ENCODE results near the gene CARS1.

DNA sequence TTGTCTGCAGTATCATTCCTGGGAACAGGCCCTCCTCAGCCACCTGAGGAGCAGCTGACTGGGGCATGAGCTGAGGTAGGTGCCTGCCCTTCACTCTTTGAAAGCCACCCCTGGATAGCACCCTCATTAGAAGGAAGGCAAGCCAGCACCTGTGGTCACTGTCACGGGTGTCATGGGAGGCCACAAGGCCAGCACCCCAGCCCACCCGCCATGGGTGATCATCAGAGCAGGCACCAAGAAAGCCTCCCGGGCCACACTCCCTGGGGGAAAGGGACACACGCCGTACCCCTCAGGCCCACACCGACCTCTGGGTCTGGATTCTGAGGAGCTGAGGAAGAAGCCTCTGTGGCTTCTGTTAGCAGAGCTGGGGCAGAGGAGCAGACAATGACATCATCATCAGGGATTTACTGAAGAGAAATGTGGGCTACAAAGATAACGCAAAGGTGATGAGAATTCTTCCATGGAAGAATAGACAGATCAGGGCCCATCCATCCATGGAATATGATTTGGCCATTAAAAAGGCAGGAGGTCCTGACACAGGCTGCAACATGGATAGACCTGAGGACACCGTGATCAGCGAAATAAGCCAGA is 48.4 kb downstream of the CARS1 start:
- TF ChIP-seq, protein P1, sequence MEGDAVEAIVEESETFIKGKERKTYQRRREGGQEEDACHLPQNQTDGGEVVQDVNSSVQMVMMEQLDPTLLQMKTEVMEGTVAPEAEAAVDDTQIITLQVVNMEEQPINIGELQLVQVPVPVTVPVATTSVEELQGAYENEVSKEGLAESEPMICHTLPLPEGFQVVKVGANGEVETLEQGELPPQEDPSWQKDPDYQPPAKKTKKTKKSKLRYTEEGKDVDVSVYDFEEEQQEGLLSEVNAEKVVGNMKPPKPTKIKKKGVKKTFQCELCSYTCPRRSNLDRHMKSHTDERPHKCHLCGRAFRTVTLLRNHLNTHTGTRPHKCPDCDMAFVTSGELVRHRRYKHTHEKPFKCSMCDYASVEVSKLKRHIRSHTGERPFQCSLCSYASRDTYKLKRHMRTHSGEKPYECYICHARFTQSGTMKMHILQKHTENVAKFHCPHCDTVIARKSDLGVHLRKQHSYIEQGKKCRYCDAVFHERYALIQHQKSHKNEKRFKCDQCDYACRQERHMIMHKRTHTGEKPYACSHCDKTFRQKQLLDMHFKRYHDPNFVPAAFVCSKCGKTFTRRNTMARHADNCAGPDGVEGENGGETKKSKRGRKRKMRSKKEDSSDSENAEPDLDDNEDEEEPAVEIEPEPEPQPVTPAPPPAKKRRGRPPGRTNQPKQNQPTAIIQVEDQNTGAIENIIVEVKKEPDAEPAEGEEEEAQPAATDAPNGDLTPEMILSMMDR (IDR thresholded peaks at IDR 0.05): no peak
- TF ChIP-seq EZH2 (IDR thresholded peaks at IDR 0.05; ENCODE audit: borderline replicate concordance, insufficient read depth, low read depth, low read length, poor library complexity, severe bottlenecking): no peak

All from B cell (primary cell).